ENCODE measurements around the gene C10orf105. TPM values are rescaled to one million over a fixed set of nuclear protein-coding genes. Genes with fewer than 3 reads are reported as not detected.

C10orf105 gene
- total and polyA plus RNA-seq, 2 of the 8 experiments (the other 6 are each of a cell fraction or from before 2014, with no cell fraction given), result 0.71 to 0.73 TPM

DNA sequence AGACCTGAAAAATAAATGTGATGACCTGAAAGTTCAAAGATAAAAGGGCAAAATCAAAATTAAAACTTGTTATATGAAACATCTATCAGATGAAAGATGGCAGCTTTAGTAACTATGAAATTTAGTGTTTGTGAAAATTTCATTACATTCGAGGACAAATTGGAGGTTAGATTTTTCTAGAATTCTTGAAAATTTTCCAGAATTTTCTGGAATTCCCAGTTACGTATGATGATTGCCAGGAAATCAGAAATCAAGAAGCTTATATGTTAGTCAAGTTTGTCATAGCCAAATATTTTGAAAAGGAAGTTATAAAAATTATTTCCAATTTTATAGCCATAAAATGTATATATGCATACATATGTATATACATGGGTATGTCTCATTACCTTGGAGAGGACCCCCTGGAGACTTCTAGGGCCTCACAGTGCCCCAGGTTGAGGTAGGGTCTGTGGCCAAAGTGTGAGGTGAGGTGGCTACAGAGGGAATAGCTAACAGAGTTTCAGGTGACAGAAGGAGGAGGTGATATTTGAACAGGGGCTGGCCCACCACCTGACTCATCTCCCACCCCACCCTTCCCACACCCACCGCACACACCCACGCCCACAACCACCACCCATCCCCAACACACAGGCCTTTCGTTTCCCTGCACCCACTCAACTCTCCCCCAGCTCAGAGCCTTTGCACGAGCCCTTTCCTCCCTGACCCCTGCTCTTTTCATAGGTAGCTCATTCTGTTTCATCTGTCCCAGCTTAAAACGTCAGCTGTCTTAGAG is 21.5 kb downstream of the C10orf105 start (continued):
- TF ChIP-seq CHD7 (IDR thresholded peaks at IDR 0.05; ENCODE audit: insufficient replicate concordance, low read length) (no peak), CBX5 (IDR thresholded peaks at IDR 0.05; ENCODE audit: low read depth, low read length) (no peak), CREB1 (IDR thresholded peaks at IDR 0.05) (no peak), CTBP2 (IDR thresholded peaks at IDR 0.05; ENCODE audit: borderline replicate concordance, insufficient read depth, insufficient read length, low read length) (no peak), TEAD4 (IDR thresholded peaks at IDR 0.05; ENCODE audit: low read depth, low read length) (no peak), CTCF (IDR thresholded peaks at IDR 0.05; ENCODE audit: control extremely low read depth in 1 of 3, insufficient read depth in 1 of 3, low read depth in 1 of 3, low read length in 3 of 3) (no peak), KDM5A (IDR thresholded peaks at IDR 0.05; ENCODE audit: low read length) (no peak), SIRT6 (IDR thresholded peaks at IDR 0.05; ENCODE audit: low read length) (no peak)
